OCI-LY7 (cell line): ENCODE results near the gene RBM28.

Experiments used
- CTCF ChIP-seq: fragments of 200-600 bp; sonication (generic); conservative IDR thresholded peaks from 2 replicates; pipeline ENCODE4 v1.5.1; 2014; ENCODE audit warnings: mild to moderate bottlenecking, antibody characterized with exemption, low read length, moderate library complexity, mixed read lengths
- EZH2phosphoT487 ChIP-seq: fragments of 200-600 bp; sonication (generic); IDR thresholded peaks from 2 replicates; pipeline ENCODE4 v1.6.1; 2018; ENCODE audit warnings: low read depth, borderline replicate concordance, mild to moderate bottlenecking, mixed run types, antibody characterized with exemption, low read length, moderate library complexity, mixed read lengths

- no peak for TF ChIP-seq CTCF
- no peak for TF ChIP-seq EZH2phosphoT487
Observed at GRCh38 chr7:128349466-128349825, 5.7 kb upstream of the RBM28 start.
